ENCODE results near the gene GPATCH4. TPM values are rescaled to one million over a fixed set of nuclear protein-coding genes. Genes with fewer than 3 reads are reported as not detected.
"Not testable (repeated sequence)": the region's sequence is repeated elsewhere in the genome, so short reads cannot be mapped to it uniquely, and the experiment has no call there.

GPATCH4 gene
- total and polyA plus RNA-seq, 2 donors (not counting 1 experiment from before 2014, with no cell fraction given), result 12.2 to 23.6 TPM

GRCh38 chr1:156589546-156589945 is 11.7 kb downstream of the GPATCH4 start:
- peaks cover 3% of the 10 kb centered on the region for H3K79me2 ChIP-seq (ENCODE audit: control insufficient read depth, insufficient read depth, low read length)
- peaks cover 4% of the 10 kb centered on the region for H3K27me3 ChIP-seq (ENCODE audit: control insufficient read depth, insufficient read depth, low read length)
- H3K4me3 ChIP-seq (replicated peaks in 1 of 4; ENCODE audit: control extremely low read depth in 1 of 4, insufficient read depth in 1 of 4, low read depth in 3 of 4, low read length in 4 of 4), result no peak overlapping the region
- no peak overlapping the region for H3K4me2 ChIP-seq (ENCODE audit: extremely low read depth, insufficient read depth, low read length)
- H3K27ac ChIP-seq (ENCODE audit: insufficient read depth, low read length), result no peak overlapping the region
- H3K4me1 ChIP-seq (ENCODE audit: control insufficient read depth, extremely low read depth, insufficient read depth, low read length), result no peaks in the 10 kb centered on the region
- H3K36me3 ChIP-seq (ENCODE audit: control insufficient read depth, insufficient read depth, low read length), result peaks cover 6% of the 10 kb centered on the region
- H4K20me1 ChIP-seq (ENCODE audit: control insufficient read depth, extremely low read depth, insufficient read depth, low read length), result no peaks in the 10 kb centered on the region
- DNase-seq (ENCODE audit: low read depth in 2 of 2), result no peak
- H2AFZ ChIP-seq (ENCODE audit: low read length), result no peak overlapping the region
- TF ChIP-seq EZH2 (IDR thresholded peaks at IDR 0.05; ENCODE audit: low read length, missing control alignments) (no peak), CTCF (conservative IDR thresholded peaks at IDR 0.05 in 1 of 2, IDR thresholded peaks at IDR 0.05 in 1 of 2; ENCODE audit: low read depth in 1 of 2, low read length in 2 of 2) (no peak)
- no peak overlapping the region for H3K9ac ChIP-seq (ENCODE audit: insufficient read depth, low read length)
- no peaks in the 10 kb centered on the region for H3K9me3 ChIP-seq (ENCODE audit: control insufficient read depth, insufficient read depth, low read depth, low read length)

- H3K9me3 ChIP-seq (ENCODE audit: control insufficient read depth, insufficient read depth, low read depth, low read length); DNase-seq (ENCODE audit: low read depth in 2 of 2); H3K4me1 ChIP-seq (ENCODE audit: control insufficient read depth, extremely low read depth, insufficient read depth, low read length); H3K9ac ChIP-seq (ENCODE audit: insufficient read depth, low read length); H3K27ac ChIP-seq (ENCODE audit: insufficient read depth, low read length); H3K4me2 ChIP-seq (ENCODE audit: extremely low read depth, insufficient read depth, low read length); H3K36me3 ChIP-seq (ENCODE audit: control insufficient read depth, insufficient read depth, low read length); H3K79me2 ChIP-seq (ENCODE audit: control insufficient read depth, insufficient read depth, low read length); H2AFZ ChIP-seq (ENCODE audit: low read length); H3K27me3 ChIP-seq (ENCODE audit: control insufficient read depth, insufficient read depth, low read length); H4K20me1 ChIP-seq (ENCODE audit: control insufficient read depth, extremely low read depth, insufficient read depth, low read length); H3K4me3 ChIP-seq (replicated peaks in 1 of 4; ENCODE audit: control extremely low read depth in 1 of 4, insufficient read depth in 1 of 4, low read depth in 3 of 4, low read length in 4 of 4): not testable (repeated sequence)
These were observed 13.4 kb downstream of the GPATCH4 start for GRCh38 chr1:156587927-156588326.

GRCh38 chr1:156586892-156587477 is 14.3 kb downstream of the GPATCH4 start:
- Histone ChIP-seq H3K36me3 (ENCODE audit: control insufficient read depth, insufficient read depth, low read length) (no peaks in the 10 kb centered on the region), H3K4me1 (ENCODE audit: control insufficient read depth, extremely low read depth, insufficient read depth, low read length) (no peaks in the 10 kb centered on the region), H2AFZ (ENCODE audit: low read length) (no peak overlapping the region), H3K9ac (ENCODE audit: insufficient read depth, low read length) (no peak overlapping the region), H3K27ac (ENCODE audit: insufficient read depth, low read length) (no peak overlapping the region), H3K4me3 (replicated peaks in 1 of 4; ENCODE audit: control extremely low read depth in 1 of 4, insufficient read depth in 1 of 4, low read depth in 3 of 4, low read length in 4 of 4) (no peak overlapping the region), H3K4me2 (ENCODE audit: extremely low read depth, insufficient read depth, low read length) (no peak overlapping the region), H3K9me3 (ENCODE audit: control insufficient read depth, insufficient read depth, low read depth, low read length) (no peaks in the 10 kb centered on the region), H3K79me2 (ENCODE audit: control insufficient read depth, insufficient read depth, low read length) (peaks cover under 1% of the 10 kb centered on the region), H4K20me1 (ENCODE audit: control insufficient read depth, extremely low read depth, insufficient read depth, low read length) (no peaks in the 10 kb centered on the region), H3K27me3 (ENCODE audit: control insufficient read depth, insufficient read depth, low read length) (peaks cover 4% of the 10 kb centered on the region)
- no peak for TF ChIP-seq EZH2 (IDR thresholded peaks at IDR 0.05; ENCODE audit: low read length, missing control alignments)
- TF ChIP-seq CTCF (conservative IDR thresholded peaks at IDR 0.05 in 1 of 2, IDR thresholded peaks at IDR 0.05 in 1 of 2; ENCODE audit: low read depth in 1 of 2, low read length in 2 of 2), result no peak
- no peak for DNase-seq (ENCODE audit: low read depth in 2 of 2)
